ENCODE measurements around the gene NOXA1.
"Not testable (repeated sequence)": the region's sequence is repeated elsewhere in the genome, so short reads cannot be mapped to it uniquely, and the experiment has no call there.

The NOXA1 gene

DNA sequence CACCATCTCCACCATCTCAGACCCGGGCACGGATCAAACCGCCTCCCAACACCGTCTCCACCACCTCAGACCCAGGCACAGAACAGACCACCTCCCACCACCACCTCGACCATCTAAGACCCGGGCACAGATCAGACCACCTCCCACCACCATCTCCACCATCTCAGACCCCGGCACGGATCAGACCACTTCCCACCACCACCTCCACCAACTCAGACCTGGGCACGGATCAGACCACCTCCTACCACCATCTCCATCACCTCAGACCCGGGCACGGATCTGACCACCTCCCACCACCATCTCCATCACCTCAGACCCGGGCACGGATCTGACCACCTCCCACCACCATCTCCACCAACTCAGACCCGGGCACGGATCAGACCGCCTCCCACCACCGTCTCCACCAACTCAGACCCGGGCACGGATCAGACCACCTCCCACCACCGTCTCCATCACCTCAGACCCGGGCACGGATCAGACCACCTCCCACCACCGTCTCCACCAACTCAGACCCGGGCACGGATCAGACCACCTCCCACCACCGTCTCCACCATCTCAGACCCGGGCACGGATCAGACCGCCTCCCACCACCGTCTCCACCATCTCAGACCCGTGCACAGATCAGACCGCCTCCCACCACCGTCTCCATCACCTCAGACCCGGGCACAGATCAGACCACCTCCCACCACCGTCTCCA is 43.3 kb downstream of the NOXA1 start:
- DNase-seq, result not testable (repeated sequence)

GRCh38 chr9:137467161-137467581 is 44.0 kb downstream of the NOXA1 start:
- no peak for DNase-seq

DNA sequence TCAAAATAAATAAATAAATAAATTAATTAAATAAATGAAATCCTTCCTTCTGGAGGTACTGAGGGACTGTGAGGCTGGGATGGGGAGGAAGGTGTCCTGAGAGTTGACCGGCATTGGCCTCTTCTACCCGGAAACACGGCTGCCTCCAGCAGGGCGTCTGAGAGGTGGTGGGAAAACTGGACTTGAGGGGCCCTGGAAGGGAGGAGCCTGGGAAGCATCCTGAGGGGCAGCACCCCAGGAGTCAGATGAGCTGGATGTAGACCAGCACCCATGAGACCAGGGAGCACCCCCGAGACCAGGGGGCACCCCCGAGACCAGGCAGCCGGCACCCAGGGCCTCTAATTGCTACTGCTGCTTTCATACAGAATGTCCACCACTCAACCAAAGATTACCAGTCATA is 44.7 kb downstream of the NOXA1 start:
- no peak for DNase-seq

GRCh38 chr9:137470785-137471184 is 47.6 kb downstream of the NOXA1 start:
- no peak for DNase-seq

GRCh38 chr9:137474271-137474670 is 51.1 kb downstream of the NOXA1 start:
- DNase-seq, result no peak

DNA sequence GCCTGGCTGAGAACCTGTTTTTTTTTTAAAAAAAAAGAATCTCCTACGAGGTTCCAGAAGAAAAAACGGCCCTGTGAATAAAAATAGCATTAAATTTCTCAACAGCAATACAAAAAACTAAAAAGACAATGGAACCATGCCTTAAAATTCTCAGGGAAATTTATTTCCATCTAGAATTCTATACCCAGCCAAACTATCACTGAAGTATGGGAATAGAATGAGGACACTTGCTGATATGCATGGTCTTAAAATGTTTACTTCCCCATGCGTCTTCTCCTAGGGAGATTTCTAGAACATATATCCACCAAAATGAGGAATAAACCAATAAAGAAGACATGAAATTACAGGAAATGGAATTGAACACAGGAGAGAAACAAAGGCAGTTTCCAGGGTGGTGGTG is 52.5 kb downstream of the NOXA1 start:
- DNase-seq, result no peak

GRCh38 chr9:137476856-137477255 is 53.7 kb downstream of the NOXA1 start:
- no peak for DNase-seq

DNA sequence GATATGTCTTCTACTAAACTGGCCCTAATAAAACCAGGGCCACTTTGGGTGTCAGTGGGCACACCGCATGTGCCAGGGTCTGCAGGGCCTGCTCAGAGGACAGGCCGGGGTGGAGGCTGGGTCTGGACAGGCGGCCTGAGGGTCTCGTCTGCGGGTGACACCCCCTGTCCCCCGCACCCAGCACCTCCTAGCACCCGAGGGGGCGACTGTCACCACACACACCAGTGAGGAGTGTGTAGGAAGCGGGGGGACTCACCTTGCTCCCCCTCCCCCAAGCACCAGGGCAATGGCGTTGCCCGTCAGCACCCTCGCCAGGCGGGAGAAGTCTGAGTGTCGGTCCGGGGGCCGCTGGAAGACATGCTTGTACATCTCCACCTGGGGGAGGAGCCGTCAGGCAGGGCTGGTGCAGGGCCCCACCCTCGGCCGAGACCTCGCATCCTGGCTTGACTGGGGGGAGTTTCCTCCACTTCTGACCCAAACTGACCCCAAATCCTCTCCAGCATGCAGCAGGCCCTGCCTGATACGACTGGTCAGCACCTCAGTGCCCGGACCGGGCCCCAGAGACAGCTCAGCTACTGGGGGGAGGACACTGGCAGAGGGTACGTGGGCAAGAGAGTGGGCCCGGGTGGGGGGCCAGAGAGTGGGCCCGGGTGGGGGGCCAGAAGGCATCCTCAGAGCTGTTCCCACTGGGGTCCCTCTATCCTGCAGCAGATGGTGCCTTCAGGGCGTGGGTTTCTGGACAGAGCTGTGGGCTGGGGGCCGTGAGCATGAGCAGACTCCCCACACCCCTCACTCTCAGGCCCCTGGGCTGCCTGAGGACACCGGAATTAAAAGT is 54.8 kb downstream of the NOXA1 start:
- DNase-seq, result no peak

GRCh38 chr9:137478613-137478961 is 55.4 kb downstream of the NOXA1 start:
- DNase-seq, result no peak

DNA sequence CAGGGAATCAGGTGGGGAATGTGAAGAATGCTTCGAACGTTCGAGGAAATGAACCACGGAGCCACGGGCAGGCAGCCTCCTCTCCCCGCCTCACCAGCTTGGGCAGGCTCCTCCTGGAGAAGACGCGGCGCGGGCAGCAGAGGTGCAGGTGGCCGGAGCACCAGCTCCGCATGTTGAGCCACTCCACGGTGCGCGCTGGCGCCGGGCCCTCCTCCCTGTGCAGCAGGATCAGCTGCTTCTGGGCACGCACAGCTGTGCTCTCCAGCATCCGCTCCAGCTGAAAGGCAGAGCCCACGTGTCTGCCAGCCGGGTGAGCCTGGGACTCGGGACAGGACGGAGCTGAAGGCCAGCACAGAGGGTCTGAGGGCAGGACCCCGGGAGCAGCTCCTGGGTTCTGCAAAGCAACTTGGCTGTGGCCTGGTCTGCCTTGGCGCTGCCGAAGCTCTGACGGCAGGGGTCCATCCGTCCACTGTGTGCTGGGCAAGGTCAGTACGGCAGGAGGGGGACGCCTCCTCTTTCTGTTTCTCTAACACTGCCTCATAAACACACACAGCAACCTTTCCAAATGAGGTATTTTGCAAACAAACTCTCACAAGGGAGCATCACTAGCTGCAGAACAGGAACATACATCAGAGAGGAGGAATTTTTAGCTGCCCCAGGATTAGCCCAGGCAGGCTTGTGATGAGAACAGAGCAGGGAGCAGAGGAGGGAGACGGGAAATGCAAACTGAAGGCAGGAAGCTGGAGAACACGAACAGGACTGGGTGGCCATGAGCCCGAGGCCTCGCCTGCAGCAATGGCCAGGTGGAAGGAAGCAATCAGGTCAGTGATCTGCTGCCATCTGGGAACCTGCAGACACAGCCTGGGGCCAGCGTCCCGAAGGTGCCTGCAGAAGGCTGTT is 56.0 kb downstream of the NOXA1 start:
- no peak for DNase-seq

DNA sequence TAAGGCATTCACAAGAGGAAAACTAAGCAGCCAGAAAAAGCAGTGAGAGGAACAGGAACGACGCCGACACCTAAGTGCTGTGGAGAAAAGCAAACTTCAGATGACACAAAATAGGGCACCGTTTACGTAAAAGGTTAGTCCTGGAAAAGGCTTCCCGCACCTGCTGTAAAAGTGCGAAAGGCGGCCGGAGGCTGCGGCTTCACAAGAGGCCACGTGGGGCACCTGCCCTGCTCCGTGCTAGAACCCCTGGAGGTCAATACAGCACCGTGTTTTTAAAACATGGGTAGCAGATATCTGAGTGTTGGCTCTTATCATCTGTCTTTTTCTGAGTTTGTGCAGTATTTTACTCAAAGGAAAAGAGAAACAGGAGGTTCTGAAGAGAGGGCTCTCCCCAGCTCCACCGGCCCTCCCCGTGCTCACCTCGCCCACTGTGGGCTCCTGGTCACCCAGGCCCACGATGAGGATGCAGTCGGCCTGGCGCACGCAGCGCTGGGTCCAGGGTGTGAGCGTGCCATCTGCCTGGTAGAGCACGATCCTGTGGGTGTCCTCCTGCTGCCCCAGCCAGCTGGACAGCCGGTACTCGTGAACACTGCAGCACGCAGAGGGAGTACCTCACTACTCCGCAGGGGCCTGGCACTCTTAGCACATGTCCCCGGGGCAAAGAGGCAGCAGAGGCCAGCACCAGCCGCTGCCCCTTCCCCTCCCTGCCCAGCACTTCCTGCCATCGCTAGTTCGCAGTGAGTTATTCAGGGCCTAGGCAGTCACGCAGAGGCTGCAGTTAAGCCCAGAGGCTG is 56.9 kb downstream of the NOXA1 start:
- DNase-seq, result no peak

DNA sequence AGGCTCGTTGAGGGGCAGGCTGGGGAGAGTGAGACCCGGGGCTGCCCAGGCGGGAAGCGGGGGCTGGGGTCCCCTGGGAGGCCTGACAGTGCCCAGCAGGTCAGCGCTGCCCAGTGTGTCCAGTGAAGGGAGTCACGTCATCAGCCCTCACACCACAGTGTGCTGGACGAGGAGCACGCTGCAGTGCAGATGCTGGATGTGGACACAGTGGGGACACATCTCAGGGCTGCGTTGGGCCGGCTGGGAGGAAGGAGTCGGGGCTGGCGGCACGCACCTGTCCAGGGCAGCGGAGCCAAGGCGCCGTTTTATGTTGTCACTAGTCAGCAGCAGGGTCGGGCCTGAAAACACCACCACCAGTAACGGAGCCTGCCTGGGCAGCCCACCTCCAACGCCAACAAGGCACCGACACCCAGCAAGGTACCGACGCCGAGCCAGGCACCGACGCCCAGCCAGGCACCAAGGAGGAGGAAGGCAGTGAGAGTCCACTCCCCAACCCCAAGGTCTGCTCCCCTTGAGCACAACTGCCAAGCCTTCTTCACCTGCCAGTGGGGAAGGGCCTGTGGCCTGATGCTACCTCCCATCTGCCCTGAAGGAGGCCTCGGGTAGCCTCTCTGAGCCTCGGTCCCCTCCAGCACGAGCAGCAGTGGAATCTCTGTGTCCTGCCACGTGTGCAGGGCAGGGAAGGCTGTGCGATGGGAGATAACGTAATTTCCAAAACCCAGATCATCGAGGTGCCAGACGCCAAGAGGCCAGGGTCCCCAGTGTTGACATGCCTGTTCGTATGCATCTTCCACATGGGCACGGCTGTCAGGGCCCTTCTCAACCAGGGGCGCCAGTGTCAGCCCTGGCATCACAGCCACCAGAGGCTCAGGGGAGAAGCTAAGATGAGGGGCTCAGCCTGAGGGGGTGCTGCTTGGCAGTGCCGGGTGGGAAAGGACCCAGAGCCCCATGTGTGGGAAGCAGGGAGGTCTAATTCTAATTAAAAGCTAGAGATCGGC is 57.8 kb downstream of the NOXA1 start:
- no peak for DNase-seq

- DNase-seq, result peak; percentile 83
Measured at GRCh38 chr9:137482094-137482781, 59.0 kb downstream of the NOXA1 start.
